GM19452 (cell line): ENCODE results near the gene CPNE9.

Source experiments
- ATAC-seq: cut with Tn5 transposase; IDR thresholded peaks from one replicate; pipeline ENCODE4 v1.9.1; 2021; ENCODE audit not compliant: unreplicated experiment

CPNE9 gene

DNA sequence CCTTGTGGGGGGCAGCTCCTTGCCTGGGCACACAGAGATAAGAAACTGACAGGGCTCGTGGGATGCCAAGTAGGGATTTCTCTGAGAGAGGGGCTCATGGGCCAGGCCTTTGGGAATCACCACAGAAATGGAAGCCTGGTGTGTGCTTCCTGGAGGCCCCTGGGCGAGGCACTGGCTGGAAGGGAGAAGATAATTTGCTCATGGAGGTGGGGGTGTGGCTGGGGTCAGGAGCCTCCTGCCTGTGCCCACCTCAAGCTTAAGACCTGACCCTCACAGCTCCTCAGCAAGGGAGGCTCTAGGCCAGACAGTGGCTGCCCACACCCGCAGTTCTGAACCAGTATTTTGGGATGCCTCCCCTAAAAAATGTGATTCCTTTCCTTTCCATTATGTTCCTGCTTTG lies 16.9 kb upstream of the CPNE9 start:
- no peak for ATAC-seq

DNA sequence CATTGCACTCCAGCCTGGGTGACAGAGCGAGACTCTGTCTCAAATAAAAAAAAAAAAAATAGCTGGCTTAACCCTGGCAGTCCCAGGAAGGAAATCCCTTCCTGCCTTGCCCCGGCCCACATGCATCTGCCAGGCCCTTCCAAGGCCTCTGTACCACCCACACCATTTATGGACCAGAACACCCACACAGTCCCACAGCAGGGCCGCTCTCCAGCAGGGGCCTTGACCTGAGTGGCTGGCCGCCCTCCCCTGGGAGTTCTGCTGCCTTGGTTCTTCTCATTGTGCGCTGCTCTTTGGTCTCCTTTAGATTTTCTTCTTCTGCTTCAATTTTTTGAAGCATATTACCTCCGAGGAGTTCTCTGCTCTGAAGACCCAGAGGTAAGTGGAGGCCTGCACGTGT lies 16.1 kb upstream of the CPNE9 start:
- ATAC-seq: no peak

DNA sequence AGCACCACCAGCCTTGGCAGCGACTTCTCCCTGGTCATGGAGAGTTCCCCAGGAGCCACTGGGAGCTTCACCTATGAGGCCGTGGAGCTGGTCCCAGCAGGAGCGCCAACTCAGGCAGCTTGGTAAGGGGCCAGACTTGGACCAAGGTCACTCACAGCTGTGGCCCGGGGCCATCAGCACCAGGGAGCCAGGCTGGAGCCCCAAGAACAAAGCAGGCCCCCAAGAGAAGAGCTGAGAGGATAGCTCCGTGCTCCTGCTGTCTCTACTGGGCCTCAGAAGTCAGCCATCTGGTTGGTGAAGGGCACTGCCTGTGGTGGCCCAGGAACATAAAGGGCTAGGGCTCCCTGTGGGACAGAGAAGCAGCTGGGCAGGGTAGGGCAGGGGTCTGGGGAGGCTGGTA lies 14.7 kb upstream of the CPNE9 start:
- no peak for ATAC-seq

DNA sequence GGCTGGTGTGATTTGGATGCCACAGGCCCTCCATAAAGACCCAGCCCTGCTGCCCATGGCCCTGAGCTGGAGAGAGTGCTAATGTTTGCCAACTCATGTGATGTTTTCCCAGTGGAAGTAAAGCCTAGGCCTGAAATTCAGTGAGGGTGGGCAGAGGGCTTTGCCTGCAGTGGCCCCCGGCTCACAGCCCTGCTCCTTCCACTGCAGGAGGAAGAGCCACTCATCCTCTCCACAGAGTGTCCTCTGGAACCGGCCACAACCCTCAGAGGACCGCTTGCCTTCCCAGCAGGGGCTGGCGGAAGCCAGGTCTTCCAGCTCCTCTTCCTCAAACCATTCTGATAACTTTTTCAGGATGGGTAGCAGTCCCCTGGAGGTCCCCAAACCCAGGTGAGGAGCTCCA lies 13.9 kb upstream of the CPNE9 start:
- no peak for ATAC-seq

DNA sequence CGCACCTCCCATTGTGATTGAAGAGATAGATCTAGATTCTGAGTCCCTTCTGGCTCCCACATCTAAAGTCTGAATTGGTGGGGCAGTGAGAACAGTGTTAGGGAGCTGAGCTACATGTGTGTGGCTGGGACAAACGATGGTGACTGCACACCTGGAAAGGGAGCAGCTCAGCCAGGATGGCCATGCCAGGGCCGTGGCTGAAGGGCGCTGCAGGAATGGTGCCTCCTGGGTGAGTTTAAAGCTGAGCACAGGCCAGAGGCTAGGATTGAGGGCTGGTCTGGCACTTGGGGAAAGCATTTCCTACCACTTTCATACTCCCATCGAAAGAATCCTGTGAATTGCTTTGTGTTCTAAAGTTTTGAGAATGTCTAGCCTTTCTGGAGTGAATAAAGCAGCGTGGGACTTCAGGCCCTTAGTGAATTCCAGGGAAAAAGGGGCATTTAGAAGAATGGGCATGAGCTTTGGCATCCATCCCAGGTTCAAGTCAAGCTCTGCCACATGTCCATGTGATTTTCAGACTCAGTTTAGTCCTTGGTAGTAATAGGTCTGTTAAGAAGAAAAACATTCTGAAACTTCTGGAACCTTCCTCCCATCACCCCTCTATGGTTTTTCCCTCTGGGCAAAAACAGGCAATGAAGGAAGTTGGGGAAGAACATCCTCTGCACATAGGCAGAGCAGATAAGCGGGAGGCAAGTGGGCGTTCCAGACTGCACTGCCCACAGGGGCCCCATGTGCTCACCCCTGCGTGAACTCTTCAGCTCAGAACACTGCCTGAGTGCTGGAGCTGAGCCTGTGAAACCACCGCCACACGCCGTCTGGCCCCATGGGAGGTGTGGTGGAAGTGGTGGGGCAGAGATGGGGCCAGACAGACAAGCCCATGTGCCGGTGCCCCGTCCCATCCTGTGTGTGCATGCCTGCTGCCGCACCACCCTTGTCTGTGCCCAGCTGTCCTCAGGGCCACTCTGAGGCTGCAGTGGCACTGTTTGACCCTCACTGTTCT lies 12.9 kb upstream of the CPNE9 start:
- ATAC-seq: peak; percentile 100

DNA sequence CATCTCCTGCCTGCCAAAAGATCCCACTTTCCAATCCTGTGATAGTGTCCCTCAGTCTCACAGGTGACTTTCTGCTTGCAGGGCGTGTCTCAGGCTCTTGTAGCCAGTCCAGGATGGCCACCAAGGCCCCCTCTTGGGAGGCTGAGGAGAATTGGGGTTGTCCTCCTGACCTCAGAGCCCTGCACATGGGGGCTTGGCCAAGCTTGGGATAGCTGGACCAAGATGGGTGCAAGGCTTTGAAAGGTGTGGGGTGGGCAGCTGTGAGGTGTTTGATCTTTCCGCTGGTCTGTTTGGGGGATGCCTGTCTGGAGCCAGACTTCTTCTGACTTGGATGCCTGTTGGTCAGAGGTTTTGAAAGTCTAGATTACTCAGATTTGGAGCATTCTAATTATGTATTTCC lies 12.0 kb upstream of the CPNE9 start:
- ATAC-seq: no peak

DNA sequence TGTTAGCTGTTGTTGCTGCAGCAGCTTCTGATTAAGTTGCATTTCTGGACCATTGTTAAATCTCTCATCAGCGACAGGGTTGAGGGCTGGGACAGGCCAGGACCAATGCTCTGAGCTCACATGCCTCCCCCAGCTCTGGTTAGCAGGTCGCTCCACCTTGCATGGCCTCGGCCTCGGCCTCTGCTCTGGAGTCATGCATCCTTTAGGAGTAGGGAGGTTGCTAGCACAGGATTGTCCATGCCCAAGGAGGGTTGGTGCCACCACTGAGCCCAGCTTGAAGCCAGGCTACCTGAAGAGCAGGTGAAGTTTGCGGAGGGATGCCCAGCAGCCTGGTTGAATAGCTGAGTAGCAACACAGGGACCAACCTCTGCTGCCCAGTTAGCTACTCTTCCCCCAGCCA lies 11.2 kb upstream of the CPNE9 start:
- no peak for ATAC-seq

DNA sequence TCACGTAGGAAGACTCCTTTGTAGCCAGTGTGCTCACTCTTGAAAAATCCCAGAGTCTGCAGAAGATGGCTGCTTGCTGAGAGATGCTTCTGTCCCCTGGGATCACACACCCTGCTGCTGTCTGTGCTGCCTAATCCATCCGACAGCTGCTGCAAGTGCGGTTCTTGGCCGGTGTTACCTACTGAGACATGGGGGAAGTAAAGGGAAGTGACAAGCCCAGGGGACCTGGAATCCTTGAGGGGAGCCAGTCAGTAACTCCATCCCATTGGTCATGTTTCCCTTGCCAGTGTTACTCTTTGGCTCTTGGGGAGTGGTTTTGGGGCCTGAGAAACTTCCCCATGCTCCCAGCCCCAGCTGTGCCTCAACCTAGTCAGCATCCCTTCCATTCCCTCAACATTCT lies 8.3 kb upstream of the CPNE9 start:
- no peak for ATAC-seq

DNA sequence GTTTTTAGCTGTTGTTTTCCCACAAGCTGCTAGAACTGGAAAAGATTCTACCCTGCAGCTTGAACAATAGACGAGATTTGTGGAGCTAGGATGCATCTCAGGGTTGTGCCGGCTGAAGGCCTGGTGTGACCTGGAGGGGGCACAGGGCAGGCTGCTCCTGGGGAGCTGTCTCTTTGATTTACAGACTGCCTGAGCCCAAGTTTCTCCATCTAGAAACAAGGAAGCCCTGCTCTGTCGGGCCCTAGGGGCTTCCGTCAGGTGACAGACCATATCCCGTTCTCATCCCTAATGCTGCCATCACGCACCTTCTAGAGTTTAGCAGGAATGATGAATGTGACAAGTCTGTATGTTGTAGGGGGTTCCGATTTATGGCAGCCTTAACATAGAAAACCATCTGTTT lies 7.9 kb upstream of the CPNE9 start:
- no peak for ATAC-seq

DNA sequence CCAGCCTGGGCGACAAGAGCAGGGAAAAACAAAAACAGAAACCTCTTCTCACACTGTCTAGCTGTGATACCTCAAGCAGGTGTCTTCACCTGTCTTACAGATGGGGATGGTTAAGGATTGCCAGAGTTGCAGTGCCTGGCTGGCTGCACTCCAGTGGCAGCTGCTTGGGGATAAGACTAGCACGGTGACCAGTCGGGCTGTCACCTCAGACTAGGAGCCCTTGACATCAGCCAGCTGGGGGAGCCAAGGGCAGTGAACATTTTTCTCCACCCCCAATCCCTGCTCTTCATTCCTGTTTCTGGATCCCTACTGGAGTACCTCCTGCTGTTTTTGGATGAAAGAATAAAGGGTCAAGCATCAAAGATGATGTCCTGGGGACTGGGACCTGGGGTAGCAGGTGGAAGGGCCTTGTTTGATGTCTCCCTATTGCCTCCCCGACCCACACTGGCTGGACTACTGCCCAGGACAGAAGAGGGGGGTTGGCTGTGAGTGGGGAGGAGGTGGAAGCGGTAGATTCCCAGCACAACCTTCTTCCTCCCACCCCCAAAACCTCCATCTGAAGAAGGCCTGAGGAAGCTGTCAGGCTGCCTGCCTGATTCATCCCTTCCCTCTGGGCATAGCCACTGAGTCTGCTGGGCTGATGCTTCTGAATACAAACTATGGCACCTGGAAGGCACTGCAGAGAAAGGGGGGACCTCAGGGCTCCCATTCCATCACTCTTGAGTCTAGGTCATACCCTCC lies 7.0 kb upstream of the CPNE9 start:
- no peak for ATAC-seq

DNA sequence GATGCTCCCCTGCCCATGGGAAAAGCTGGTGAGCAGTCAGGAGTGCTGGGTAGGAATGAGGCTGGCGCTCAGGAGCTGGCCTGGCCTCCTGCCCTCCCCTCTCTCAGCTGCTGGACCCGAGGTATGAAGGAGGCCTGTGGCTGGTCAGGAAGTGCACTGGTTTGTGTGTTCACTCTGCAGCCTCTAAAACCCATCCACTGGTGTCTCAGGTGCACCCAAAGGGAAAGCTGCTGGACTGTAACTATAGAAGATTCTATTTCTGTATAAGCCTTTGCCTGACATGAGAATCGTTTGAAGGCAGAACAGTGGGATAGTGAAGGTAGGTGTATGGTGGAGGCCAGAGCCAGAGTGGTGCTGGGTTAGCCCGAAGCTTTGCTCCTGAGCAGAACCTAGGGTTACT lies 5.7 kb upstream of the CPNE9 start:
- no peak for ATAC-seq

DNA sequence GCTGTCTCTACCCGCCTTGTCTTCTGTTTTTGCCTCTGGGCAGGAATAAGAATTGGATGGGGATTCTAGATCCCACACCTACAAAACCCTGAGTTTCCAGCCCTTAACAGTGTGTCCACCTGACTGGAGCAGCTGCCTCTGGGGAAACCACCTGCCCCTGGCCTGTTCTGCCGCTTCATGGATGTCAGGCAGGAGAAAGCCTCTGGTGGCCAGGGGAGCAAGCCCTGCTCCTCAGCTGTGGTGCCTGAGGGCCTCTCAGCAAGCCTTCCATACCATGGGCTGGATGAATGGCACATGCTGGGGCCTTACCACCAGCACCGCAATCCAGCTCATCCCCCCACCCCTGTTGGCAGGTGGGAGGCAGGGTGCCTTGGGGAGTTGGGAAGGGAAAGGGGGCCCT lies 5.3 kb upstream of the CPNE9 start:
- no peak for ATAC-seq

DNA sequence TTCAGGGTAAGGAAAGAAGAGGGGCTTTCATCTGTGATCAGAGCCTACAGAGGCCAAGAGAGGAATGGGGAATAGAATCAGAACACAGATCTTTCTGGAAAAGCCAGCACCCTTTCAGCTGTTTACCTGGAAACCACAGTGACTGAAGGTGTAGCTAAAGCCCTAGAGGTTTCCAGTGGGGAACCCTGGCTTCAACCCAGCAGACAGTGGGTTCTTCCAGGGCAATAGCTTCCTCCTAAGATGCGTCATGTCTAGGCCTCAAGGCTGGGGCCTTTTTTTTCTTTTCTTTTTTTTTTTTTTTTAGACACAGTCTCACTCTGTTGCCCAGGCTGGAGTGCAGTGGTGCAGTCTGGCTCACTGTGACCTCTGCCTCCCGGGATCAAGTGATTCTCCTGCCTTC lies 3.1 kb upstream of the CPNE9 start:
- no peak for ATAC-seq

DNA sequence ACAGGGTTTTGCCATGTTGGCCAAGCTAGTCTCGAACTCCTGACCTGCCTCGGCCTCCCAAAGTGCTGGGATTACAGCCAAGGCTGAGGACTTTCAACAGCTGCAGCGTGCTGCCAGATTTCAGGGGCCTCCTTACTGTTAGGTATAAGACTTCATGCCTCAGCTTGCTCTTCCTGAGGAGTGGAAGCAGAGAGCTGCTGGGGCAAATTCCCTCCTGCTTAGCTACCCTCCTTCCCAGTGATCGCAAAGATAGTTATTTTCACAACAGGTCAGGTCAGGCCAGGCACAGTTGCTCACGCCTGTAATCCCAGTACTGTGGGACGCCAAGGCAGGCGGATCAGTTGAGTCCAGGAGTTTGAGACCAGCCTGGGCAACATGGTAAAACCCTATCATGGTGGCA lies 2.6 kb upstream of the CPNE9 start:
- ATAC-seq: no peak

DNA sequence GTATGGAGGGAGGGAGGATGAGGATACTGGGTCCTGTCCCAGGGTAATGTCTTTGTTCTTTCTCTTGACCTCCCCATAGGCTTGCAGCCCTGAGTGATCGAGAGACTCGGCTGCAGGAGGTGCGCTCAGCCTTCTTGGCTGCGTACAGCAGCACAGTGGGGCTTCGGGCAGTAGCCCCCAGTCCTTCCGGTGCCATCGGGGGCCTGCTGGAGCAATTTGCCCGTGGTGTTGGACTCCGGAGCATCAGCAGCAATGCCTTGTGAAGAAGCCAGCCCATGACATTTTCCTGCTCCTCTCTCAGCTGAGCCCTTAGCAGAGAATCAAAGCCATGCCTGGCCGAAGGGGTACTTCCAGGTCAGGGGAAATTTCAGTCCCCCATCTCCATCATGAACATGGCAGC lies 1.9 kb upstream of the CPNE9 start:
- no peak for ATAC-seq

DNA sequence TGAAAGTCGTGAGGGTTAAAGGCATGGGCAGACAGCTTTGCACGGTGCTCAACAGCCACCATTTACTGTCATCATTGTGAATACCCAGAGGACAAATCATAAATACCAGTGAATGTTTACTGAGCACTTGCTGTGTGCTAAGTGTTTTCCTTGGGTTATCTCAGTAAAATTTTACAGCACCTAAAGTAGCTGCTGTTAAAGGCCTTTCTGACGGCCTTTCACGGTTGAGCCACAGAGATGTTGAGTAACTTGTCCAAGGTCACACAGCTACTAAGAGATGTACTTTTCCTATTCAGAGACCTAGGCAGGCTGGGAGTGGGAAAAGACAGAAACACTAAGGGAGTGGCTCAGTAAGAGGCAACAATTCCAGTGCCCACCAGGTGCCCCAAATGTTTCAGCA lies 393 bp upstream of the CPNE9 start:
- no peak for ATAC-seq

DNA sequence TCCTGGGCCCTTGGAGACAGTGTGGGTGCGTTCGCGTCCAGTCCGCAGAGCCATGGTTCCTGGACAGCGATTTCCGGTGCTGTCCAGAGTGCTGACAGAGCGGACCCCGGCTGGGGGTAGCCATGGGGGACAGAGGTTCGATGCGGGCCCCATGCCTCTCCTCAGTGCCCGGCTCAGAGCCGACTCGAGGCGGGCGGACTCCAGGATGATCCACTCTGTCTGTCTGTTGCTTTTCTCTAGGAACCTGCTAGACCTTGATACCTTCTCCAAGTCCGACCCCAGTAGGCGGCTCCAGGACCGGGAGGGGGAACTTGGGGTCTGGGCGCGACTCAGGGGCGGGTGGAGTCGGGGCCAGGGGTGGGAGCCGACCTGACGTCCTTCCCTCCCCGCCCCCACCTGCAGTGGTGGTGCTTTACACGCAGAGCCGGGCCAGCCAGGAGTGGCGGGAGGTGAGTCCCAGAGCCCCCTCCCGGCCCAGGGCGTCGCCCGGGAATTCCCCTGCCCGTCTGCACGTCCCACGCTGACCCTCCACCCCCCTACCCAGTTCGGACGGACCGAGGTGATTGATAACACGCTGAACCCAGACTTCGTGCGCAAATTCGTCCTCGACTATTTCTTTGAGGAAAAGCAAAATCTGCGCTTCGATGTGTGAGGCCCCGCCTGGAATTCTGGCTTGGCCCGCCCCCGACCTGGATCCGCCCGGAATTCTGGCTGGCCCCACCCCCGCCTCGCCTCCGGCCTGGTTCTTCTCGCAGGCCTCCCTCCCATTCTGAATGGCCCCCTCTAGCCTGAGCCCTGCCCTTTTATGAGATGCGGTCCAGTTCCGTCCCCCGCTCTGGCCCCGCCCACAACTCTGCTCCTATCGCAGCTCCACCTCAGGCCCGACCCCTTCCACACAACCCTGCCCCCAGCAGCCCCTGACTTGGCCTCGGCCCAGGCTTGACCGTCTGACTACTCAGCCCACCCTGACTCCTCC lies 1.0 kb downstream of the CPNE9 start:
- no peak for ATAC-seq

DNA sequence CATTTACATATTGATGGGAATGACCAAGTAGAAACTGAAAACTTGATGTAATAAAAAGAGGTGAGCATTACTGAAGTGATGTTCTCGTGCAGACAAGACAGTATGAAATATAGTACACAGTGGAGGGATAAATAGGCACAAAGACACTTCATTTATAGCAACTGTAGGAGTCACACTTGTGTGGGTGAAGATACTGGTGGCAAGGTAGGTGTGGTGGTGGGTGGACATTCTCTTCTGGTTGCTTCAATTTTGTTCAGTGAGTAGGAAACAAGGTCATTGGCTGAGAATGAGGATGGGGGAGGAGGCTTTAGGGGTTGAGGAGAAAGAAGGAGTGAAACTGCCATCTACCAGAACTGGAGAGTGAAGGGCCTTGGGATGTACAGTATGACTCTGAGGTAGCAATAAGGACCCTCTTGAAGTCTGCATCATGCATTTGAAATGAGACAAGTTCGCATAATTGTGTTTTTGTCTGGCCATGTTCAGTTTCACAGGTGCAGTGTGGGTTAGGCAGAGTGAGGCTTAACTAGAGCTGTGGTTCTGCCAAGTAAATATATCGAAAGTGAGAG lies 6.6 kb downstream of the CPNE9 start:
- no peak for ATAC-seq

DNA sequence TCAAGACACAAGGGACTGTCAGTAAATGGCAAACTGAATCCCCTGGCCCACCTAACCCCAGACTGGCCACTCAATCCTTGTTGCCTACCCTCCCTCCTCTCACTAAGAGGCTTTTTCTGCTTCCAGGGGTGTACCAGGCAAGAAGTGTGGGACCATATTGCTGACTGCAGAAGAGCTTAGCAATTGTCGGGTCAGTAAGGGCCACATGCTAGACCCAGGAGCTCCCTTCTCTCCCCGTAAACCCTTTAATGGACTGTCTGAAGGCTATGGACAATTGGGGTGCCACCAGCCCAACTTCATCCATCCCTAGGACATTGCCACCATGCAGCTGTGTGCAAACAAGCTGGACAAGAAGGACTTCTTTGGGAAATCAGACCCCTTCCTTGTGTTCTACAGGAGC lies 8.8 kb downstream of the CPNE9 start:
- ATAC-seq: no peak

DNA sequence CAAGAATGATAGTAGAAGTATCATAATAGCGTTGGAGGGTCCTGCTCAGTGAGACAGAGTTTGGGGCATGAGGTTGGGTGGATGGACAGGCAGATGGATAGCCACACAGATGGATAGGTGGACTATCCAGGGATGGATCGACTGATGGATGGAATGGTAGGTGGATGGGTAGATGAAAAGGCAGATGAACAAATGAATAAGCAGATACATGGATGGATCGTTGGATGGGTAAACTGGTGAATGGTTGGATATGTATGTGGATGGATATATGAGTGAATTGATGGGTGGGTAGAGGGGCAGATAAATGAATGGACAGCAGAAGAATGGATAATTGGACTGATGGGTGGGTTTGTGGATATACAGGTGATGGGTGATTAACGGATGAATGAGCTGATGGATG lies 9.5 kb downstream of the CPNE9 start:
- no peak for ATAC-seq

DNA sequence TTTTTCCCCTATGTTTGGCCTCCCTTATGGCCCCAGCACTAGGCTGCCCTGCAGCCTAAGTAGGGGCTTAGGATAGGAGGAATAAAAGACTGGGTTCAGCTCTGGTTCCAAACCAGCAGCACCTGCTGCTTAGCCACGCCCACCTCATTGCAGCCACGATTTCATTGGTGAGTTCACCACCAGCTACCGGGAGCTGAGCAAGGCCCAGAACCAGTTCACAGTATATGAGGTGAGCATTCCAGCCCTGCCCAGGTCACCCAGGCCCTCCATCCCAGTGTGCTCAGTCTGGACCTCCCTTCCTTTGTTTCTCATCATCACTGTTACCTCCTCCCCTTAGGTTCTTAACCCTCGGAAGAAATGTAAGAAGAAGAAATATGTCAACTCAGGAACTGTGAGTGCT lies 11.5 kb downstream of the CPNE9 start:
- ATAC-seq: no peak
